Peyer's patch (tissue), 4 donors: Measurements from ENCODE around the gene CLASRP.
A peak's percentile ranks its signal among the peaks of the same experiment; 100 is the strongest.

Experiments used
- CTCF ChIP-seq, 6 experiments: fragments of 450-650 bp in 4 of 6; fragments of 200-600 bp in 2 of 6; sonication (generic) in 1 of 6; IDR thresholded peaks; one replicate each; pipeline ENCODE4 v1.5.1; 2017 to 2019; ENCODE audit warnings: antibody characterized with exemption in 6 of 6, mild to moderate bottlenecking in 3 of 6, moderate library complexity in 1 of 6
- POLR2A ChIP-seq, 2 donors: fragments of 450-650 bp; IDR thresholded peaks; one replicate each; pipeline ENCODE4 v1.5.1; 2017; ENCODE audit warnings: antibody characterized with exemption in 2 of 2, mild to moderate bottlenecking in 2 of 2, moderate library complexity in 2 of 2

DNA sequence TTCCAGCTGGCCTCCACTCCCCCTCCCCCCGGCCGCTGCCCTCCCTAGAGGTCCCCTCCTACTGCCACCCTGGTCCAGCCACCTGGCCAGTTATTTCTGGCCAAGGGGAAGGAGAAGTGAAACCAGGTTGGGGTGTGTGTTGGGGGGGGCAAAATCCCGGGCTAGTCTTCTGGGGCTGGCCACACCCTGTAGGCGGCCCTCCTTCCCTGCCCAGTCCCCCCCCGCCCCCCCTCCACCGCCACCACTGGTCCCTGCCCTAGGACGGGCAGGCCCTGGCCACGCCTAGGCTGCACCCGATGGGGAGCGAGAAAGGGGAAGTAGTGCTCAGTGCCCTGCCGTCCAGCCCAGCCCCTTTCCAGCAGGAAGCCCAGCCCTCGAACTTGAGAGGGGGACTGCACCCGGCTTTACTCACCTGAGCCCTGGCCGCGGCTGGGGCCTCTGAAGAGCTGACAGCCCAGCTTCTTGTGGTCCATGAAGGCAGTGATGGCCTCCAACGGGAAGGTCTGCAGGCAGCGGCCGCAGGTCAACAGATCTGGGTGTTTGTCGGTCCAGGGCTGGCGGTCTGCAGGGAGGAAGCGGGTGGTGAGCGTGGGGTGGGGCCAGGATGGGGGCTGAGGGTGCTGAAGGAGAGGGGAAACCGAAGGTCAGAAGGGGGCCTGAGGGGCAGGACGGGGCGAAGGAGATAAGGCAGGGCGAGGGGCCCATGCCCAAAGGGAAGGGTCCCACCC, 36.6 kb downstream of the CLASRP start:
- no peak for TF ChIP-seq CTCF (IDR thresholded peaks at IDR 0.05)
- peak; percentile 50 to 64 for TF ChIP-seq POLR2A (IDR thresholded peaks at IDR 0.05)
